GM21723 (cell line): ENCODE measurements around the gene GALNT12.

Experiments
- ATAC-seq: cut with Tn5 transposase; IDR thresholded peaks from one replicate; pipeline ENCODE4 v1.9.1; 2021; ENCODE audit warnings: mild to moderate bottlenecking, moderate library complexity; ENCODE audit not compliant: unreplicated experiment

Gene GALNT12

DNA sequence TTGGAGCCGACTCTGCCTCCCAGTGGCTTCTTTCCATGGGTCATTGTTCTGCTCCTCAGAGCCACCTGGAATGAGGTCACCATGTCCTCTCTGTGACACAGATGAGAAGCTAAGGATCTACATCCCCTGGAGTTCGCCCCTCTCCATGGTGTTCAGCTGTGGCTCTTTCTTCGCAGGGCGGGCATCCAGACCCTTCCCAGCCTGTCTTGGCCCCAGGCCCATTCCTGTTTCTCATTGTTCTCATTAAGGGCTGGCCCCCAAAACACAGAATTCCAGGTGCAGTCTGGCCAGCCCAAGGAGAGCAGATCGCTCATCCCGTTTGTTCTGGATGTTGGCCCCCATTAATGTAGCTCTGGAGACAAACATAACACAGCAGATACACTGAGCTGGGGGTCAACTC is 69.8 kb downstream of the GALNT12 start:
- no peak for ATAC-seq

DNA sequence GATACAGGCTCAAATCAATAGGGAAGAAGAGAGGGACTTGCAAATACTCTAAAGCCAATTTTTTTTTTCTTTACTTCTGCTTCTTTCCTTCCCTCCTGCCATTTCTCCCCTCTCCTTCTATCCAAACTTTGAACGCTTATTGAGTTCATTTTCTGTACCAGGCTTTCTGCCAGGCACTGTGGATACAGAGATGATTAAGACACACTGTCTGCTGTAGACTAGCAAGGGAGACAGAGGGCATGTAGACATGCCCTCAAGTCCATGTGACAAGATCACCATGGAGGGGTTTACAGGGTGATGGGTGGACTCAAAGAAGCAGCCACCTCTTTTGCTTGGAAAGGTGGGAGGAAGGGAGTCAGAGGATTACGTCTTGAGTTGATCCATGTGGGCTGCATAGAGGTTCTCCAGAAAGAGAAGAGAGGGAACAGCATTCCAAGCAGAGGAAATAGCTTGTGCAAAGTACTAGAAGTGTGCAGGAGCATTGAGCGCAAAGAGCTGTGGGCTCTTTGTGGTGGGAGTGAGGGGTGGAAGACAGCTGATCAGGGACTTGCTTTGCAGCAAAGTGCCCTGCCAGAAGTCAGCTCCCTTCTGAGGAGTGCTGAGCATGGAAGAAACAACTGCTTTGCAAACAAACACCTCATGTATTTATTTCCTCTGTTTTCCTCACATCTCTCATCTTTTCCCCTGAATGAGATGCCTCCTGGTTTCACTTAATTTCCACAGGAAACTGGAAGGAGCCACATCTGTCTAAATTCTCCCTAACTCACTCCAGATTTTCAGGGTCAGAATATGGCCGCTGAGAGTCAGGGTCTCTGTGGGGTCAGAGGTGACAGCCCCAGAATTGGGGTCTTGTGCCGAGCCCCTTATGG is 71.9 kb downstream of the GALNT12 start:
- no peak for ATAC-seq

DNA sequence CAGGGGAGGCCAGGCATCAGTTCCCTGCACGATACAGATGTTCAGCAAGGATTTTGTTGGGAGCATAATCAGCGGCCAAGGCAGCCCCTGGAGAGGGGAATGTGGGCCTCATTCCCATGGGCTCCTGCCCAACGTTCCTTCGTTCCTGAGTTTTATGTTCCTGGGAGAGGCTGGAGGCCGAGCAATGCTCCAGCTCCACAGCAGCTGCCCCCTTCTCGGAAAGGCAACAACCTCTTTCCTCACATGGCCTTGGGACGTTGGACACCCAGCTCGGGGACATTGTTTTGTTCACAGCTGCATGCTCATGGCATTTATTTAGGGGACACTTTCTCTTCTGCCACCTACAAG is 72.5 kb downstream of the GALNT12 start:
- ATAC-seq: no peak

GRCh38 chr9:98880311-98881015 is 73.0 kb downstream of the GALNT12 start:
- no peak for ATAC-seq

- no peak for ATAC-seq
These were observed 73.9 kb downstream of the GALNT12 start for GRCh38 chr9:98881356-98881755.

GRCh38 chr9:98881836-98882568 is 74.5 kb downstream of the GALNT12 start:
- no peak for ATAC-seq

DNA sequence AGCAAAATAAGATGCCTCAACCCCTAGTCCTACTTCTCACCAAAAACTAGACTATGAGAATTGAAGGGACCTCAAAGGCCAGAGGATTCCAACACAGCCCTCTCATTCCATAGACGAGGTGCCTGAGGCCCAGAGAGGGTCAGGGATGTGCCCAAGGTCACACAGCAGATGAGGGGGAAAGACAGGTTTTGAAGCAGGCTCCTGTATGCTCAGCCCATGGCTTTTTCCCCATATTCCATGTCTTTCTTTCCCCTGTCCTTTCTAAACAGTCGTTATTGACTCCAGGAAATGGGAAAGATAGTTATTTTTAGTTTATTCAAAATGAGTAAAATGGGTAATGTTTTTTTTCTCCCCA is 75.1 kb downstream of the GALNT12 start:
- ATAC-seq: no peak

GRCh38 chr9:98883276-98883675 is 75.8 kb downstream of the GALNT12 start:
- no peak for ATAC-seq

DNA sequence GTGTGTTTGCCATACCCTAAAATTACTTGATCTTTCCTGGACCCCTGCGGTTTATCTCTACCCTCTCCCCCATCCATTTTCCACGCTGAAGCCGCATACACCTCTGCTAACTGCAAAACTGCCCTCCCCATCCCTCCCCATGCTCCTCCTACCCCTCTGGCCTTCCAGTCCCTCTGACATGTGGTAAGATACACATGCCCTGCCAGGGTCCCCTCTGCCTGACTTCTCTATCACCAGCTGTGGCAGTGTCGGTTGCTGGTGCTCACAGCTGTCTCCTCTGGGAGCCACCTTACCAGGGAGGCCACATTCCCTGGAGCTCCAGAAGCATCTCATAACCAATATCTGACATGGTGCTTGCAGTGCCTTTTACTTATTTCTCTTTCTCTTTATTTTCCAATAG is 77.4 kb downstream of the GALNT12 start:
- no peak for ATAC-seq

GRCh38 chr9:98885575-98886295 is 78.3 kb downstream of the GALNT12 start:
- ATAC-seq: no peak

- no peak for ATAC-seq
These were observed 79.3 kb downstream of the GALNT12 start for GRCh38 chr9:98886691-98887229.

GRCh38 chr9:98887918-98888510 is 80.5 kb downstream of the GALNT12 start:
- no peak for ATAC-seq

DNA sequence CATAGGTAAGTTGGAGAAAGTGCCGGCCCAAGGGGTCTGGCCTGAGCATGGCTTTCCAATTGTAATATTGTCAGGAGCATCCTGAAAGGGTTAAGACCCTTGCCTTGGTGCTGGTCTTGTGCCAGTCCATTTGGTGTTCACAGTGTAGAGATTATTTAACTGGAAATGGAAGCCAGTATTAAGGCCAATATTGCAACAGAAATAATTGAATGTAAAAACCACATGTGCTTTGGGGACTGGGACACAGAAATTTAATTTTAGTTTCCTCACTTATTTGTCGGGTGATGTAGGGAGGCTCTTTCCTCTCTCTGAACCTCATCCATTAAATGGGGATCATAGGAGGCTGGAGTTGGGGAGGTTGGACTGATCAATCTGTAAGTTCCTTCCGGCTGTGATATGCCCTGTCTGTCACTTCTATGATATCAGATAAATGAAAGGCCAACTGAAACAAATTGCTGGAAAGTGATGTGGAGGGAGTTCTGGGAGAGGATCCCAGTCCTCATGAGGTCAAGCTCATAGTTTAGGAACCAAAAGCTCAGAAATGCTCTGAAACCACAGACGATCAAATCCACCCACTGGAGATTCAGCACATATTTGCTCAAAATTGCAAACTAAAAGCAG is 81.4 kb downstream of the GALNT12 start:
- ATAC-seq: no peak

DNA sequence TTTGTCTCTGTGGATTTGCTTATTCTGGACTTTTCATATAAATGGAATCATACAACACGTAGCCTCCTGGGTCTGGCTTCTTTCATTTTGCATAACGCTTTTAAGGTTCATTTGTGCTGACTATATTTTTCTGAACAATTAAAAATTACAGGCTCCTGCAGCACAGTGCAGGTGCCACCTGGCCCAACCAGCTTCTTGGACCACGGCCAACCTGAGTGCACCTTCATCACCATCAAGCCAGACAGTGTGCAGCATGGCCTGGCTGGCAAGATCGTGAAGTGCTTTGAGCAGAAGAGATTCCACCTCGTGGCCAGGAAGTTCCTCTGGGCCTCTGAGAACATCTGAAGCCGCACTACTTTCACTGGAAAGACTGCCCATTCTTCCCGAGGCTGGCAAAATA is 82.8 kb downstream of the GALNT12 start:
- ATAC-seq: no peak

DNA sequence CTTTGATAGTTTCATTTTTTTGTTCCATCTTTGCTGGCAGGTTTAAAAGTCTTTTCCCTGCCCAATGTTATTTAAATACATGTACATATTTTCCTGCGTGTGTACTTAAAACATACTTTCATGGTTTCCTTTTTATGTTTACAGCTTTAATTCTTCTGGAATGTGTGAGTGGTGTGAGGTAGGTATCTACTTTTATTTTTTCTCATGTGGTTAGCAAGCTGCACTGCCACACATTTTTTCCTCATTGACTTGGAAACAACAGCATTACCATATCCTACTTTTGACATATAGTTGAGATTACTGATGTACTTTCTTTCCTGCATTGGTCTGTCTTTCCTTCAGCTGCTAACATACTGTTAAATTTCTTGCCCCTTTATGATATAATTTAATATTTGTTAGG is 84.8 kb downstream of the GALNT12 start:
- ATAC-seq: no peak

DNA sequence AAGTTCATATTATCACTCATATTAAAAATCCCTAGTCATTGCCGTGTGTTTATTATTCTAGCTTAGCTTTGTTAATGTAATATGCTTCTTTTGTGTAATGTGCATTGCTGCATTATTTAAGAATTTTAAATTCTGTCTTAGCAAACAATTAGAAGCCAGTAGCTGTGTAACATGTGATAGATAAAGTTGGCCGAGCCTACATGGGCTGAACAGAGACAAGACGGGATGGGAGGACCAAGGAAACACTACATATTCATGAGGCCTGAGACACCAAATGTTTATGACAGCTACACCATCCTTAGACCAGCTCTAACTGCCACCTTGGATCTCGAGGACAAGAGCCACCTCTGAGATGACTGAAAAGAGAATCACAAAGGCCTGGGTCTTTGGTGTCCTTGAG is 85.2 kb downstream of the GALNT12 start:
- no peak for ATAC-seq

- ATAC-seq: no peak
These were observed 86.7 kb downstream of the GALNT12 start for GRCh38 chr9:98894171-98894570.

DNA sequence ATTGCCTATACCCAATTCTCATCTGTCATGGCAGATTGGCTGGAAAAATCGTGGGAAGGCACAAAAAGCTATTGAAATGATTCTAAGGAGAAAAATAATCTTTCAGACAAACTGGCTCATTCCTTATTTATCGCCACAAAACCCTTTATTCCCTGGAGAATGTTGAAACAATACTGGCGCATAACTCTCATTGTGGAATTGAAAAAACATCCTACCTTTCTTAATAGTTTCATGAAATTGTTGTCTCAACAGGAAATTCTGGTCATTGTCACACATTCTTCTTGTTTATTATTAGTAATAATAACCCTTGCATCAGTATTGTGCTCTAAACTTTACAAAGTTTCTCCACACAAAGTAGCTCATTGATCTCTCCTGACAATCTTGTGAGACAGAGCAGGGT is 87.3 kb downstream of the GALNT12 start:
- no peak for ATAC-seq

DNA sequence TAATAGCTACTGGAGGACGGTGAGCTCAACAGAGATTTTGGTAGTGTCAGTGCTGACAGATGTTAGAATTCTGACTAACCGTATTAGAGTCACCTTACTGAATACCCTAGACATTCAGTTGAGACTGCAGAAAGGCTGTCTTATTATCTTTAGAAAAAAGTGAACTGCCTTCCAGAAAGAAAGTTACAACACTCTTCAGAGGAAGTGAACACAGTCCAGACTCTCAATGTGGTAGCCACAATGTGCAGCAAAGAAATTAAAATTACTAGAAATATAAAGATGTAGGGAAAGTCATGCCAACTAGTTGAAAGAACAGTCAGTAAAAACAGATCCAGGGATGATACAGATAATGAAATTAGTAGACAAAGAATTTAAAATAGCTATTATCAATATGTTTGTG is 89.2 kb downstream of the GALNT12 start:
- ATAC-seq: no peak

- ATAC-seq: no peak
These were observed 90.3 kb downstream of the GALNT12 start for GRCh38 chr9:98897745-98898144.
